ENCODE data around the gene FAM200B.
"Not testable (repeated sequence)": the region's sequence is repeated elsewhere in the genome, so short reads cannot be mapped to it uniquely, and the experiment has no call there.

The FAM200B gene

DNA sequence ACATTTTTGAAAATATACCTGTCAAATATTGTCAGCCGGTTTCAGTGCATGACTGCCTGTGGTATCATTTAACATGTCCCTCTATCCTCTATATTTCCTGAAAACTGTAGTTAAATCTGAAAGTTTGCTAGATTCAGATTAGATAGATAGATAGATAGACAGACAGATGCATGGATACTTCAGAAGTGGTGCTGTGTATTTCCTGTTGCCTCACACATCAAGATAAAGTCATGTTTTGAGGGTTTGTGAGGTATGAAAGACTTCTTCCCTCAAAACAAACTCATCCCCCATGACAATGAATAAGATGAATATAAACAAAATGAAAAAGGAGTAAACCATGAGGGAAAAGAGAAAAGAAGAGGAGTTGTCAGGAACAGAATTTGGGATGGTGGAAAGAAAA lies 15.2 kb downstream of the FAM200B start:
- no peak for DNase-seq

DNA sequence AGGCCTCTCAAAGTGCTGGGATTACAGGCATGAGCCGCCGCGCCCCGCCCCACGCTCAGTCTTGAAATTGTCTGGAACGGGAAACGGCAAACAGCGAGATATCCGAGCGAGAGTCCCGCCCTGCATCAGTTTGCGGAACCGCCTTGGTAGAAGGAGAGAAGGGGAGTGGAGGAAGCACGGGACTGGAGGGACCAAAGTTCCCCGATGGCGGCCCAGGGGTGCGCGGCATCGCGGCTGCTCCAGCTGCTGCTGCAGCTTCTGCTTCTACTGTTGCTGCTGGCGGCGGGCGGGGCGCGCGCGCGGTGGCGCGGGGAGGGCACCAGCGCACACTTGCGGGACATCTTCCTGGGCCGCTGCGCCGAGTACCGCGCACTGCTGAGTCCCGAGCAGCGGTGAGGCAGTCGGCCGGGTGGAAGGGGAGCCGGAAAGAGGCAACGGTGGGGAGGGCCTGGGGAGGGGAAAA lies 21.3 kb downstream of the FAM200B start, which contains the start of gene BST1:
Gene BST1, plus strand, starts transcription at position 125 of the 463 bp plus-strand sequence. Its CDS starts 80 bp downstream, at position 205.
- peak; percentile 38 for DNase-seq

DNA sequence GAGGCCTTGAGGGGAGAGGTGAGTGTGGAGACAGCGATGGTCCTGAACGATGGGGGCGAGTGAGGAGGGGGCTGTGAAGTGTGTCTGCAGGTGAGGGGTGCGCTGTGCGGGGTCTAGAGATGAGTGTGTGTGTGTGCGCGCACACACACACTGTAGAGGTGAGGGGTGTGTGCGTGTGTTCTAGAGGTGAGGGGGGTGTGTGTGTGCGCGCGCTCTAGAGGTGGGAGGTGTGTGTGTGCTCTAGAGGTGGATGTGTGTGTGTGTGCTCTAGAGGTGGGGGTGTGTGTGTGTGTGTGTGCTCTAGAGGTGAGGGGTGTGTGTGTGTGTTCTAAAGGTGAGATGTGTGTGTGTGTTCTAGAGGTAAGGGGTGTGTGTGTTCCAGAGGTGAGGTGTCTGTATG lies 21.8 kb downstream of the FAM200B start:
- no peak for DNase-seq

DNA sequence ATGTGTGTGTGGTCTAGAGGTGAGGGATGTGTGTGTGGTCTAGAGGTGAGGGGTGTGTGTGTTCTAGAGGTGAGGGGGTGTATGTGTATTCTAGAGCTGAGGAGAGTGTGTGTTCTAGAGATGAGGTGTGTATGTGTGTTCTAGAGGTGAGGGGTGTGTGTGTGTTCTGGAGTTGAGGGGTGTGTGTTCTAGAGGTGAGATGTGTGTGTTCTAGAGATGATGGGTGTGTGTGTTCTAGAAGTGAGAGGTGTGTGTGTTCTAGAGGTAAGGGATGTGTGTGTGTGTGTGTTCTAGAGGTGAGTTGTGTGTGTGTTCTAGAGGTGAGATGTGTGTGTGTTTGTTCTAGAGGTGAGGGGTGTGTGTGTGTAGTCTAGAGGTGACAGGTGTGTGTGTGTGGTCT lies 22.5 kb downstream of the FAM200B start:
- DNase-seq: no peak

DNA sequence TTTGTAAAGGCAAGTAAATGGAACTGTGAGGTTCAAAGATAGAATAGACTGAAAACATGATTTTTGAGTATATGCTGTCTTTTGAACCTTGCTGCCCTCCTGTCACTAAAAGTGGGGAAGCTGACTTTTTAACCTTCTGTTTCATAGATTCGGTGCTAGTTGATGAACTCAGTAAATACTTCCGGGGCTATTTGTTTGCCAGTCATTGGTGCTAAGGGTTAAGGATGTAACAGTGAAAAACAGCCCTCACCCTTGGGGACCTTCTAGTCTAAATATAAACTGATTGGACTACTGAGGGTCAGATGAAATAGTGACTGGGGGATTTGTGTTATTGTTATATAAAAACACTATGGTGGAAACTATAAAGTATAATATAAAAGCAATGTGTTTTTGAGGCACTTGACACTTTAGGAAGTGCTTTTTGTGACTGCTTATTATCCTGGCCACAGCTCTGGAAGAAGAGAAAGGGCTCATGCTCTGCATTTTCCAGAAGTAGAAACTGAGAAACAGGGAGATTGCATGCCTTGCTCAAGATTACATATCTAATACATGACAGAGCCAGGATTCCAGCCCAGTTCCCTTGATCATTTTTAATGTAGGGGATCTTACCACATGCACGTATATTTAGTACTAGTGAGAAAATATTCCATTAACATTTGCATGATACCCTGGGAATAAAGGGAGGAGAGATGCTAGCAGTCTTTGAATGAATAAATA lies 25.2 kb downstream of the FAM200B start:
- DNase-seq: no peak

DNA sequence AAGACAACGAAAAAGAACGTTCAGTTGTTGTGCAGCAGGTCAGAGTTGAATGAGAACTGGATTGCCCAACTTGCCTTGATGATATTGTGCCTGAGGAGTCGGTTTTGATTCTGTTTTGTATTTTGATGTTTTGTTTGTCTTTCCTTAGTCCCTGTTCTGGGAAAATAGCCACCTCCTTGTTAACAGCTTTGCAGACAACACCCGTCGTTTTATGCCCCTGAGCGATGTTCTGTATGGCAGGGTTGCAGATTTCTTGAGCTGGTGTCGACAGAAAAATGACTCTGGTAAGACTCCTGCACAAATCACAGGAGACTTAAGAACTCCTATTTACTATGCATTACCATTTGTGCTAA lies 25.7 kb downstream of the FAM200B start:
- DNase-seq: no peak

DNA sequence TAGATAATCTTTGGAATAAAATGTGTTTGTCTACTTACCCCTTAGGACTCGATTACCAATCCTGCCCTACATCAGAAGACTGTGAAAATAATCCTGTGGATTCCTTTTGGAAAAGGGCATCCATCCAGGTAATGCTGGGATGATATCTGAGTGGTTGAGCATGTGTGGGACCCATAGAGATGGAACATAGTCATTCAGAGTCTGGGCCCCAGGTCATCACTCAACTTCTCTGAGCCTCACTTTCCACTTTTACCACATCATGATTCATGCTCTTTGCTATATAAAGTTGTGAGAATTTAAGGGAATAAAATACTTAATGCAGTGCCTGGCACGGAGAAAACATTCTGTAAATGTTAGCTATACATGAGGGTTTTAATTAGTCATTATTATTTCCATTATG lies 30.1 kb downstream of the FAM200B start:
- no peak for DNase-seq

DNA sequence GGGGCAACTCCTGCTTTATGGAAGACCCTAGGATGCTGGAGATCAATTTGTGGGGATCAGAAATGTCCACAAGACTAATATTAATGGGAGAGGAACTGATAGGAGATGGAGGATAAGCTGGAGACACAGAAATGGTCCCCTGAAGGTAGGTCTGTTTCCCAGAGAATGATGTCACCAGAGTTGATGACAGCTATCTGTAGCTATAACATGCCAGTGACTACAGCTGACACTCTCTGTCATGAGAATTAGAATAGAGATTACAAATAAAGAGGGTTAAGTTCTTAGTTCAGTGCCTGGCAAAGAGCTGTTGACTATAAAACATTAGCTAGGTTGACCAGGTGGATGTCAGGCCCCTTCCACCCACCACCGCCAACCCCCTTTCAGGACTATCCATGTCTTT lies 30.6 kb downstream of the FAM200B start:
- no peak for DNase-seq

DNA sequence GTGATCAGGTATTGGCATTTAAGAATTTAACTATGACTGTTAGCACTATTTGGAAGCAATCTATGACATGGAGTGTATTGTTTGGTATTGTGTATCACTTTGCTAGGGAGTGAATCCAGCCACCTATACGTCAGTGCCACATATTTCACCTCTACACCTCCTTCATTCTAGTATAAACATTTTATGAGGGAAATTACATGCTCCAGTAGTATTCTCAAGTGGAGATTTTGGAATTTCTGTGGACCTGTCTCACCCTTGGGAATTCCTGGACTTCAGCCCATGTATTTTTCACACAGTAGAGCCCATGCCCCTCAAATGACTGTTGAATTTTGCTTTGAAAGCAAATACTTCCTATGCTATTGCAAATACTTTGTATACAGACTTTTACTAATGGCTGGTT lies 32.5 kb downstream of the FAM200B start:
- DNase-seq: no peak

DNA sequence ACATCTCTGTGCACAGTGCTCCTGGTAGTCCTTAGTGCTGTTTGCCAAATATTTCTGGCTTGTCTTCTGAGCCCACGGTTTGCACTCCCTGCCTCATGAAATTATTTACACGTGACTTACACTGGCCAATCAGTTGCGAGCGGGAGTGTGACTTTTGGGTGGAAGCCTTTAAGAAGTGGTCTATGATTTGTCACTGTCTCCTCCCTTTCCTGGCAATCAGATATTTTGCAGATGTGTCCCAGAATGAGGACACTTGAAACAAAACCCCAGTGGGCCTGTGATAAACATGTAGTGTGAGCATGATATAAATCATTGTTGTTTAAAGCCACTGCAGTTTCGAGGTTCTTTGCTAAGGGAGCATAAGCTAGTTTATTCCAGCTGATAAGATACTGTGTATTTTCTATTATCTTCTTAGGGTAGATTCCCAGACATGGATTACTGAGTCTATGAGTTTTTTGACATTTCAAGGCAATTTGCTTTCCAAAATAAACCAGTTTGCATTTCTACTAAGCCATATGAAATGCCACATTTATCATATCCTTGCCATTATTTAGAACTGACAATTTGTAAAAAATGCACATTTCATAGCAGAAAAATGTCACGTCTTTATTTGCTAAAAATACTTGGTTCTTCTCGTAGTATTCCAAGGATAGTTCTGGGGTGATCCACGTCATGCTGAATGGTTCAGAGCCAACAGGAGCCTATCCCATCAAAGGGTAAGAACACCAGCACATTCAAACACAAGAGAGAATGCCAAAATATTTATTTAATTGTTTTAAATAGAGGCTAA lies 33.2 kb downstream of the FAM200B start:
- DNase-seq: no peak

DNA sequence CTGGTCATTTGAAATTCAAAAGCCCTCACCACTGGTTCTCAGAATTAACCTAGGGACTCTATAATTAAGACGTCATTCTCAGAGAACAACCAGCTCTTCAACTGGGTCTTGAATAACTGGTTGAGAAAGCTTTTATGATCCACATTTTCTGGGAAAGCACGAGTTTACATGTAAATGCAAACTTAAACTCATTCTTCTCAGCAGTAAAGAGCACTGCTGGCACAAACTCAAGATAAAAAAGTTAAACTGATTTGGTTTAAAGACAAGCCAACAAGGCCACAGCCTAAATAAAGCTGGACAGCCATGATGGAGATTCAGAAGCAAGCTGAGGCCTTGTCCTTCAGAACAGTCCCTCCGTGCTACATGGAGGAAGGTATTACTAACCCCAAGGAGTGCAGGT lies 34.5 kb downstream of the FAM200B start:
- no peak for DNase-seq

DNA sequence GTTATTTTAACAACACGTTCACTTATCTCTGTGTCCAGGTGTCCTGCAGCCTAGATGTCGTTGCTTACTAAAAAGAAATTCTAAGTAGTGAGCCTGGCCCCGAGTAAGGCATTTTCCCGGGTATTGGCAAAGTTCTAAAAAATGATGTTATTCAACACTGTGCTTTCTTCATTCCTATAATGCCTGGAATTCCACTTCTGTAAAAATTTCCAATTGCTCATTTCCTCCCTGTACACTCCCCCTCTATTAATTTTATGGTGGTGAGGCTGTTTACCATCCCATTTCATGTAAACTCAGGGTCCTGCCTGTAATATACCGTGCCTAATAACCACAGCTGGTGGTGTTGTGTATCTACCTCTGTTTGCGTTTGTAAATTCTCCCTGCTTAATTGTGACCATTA lies 35.5 kb downstream of the FAM200B start:
- DNase-seq: no peak

DNA sequence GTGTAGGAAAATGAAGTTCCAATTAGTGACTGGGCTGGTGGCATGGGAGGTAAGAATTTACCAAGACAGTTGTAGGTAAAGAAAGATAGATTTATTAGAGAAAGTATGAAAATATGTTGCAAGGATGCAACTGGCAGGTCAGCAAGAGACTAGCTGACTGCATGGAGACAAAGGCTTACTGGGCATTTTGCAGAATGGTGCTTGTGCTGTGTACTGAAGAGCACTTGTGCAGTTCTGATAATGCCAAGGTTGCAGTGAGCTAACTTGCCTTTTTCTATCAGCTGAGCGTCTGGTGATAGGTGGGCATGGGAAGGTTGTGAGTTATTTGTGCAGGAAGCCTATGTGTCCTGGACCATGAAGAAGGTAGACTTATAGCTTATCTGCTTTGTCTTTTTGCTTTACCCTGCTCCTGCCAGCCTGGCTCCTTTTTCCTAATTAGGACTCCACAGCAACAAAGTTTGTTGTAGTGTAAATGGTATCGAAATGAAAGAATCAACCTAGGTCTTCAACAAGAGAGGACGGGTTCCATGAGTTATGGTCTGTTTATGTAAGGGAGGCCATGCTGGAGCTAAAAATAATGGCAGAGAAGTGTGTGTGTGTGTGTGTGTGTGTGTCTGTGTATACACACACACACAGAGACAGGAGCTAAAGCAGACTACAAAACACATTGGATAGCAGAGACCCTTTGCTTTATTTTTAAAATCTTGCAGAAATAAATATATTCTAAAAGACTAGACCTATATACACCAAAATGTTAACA lies 36.2 kb downstream of the FAM200B start:
- no peak for DNase-seq

DNA sequence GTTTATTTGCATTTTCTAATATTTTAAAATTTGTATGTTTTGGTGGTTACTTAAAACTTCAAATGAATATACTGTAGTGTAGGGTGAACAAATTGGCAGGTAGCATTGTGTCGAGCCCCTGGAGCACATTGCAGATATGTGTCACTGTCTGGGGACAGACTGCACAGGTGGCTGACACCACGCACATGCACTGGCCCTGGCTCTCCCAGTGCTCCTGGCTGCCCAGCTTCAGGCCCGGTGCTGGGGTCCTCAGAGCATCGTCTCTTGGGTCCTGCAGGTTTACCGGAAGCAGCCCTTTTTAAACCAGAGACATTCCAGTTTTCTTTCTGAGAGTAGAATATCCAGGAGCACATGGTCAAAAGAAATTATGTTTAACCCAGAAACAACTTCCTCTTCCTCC lies 36.8 kb downstream of the FAM200B start:
- DNase-seq: no peak

DNA sequence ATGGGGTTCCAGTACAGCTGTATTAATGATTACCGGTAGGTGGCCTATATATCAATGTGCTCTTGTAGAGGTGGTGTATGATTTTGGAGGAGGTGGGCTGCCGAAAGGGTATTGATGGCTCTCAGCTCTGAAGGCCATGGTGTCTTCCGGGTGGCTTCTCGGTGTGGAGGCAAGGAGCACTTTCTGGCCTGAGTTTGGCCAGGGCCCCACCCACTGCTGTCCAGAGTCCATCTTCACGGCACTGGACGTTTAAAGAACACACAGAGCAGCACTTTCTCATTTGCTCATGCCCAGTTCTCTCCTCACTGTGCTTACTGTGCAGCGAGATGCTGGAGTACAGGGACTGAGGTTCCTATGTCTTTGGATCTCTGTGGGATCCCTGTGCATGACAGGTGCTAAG lies 37.3 kb downstream of the FAM200B start:
- DNase-seq: no peak

DNA sequence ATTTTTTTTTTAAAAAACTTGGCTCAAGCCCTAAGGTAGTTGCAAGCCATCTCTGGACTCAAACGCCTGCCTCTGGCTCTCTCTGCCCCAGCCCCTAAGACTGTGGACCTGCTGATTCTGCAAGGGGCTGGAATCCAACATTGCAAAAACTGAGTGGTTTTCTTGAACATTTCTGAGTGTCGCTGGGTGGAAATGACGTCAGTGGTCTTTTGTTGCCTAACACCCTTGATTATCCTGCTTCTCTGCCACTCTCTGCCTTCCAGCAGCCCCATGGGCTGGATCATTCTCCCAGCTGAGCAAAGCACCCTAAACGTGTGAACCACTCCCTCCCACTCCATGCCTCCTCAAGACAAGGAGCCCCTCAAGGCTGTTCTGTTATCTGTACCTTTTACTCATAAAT lies 37.9 kb downstream of the FAM200B start:
- DNase-seq: no peak

DNA sequence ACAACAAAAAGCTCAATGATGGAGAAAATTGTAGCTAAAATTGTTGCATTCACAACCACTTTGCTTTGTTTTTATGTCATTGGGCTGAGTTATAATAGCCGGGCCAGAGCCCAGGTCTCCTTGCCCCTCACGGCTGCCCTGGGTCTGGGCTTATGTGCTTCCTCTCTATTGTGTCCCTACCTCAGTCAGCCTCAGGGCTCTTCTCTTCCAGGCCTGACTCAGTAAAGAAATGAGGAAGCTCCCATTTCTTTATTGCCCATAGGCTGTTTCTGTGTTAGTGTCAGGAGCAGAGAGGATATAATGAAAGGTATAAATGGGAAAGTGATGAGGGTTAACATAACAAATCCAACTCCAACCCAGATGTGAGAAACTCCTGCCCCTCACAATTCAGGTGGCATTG lies 39.2 kb downstream of the FAM200B start:
- no peak for DNase-seq

DNA sequence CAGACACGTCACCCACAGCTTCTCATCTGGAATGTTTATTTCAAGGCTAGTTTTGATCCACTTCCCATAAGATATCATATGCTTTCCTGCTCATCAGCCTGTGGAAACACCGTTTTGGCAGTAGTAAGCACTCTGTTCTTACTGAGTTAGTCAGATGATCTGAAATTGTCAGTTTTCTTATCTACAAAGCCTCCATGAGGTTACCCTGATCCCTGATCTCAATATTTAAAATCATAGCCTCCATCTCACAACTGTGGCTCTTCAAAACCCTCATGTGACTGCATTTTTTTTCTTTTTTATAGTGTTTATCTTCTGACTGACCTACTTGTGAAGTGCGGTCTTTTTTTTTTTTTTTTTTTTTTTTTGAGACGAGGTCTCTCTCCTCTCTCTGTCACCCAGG lies 44.0 kb downstream of the FAM200B start:
- DNase-seq: no peak

DNA sequence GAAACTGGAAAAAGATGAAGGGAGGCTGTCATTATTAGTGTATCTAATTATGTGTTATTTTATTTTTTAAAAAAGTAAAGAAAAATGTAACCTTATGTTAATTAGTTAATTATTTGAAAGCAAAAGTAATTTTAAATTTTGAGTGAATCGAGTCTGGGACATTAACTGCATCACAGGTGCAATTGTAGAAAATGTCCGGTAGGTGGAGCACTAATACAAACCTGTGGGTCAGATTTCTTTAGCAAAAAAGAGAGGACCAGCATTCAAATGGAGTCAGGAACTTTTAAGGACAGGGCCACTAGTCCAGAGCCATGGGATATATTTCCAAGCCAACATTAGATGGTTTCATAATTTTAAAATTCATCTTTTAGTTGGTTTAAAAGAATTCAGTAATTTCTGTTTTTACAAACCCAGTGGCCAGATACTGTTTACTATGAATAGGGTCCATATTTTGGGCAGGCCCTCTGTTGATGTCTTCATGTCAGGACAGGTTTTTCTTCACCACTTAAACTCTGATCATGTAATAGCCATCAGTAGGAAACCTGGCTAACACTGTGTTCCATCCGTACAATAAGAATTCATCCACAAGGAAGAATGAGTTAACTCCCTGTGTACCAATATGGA lies 48.4 kb downstream of the FAM200B start:
- no peak for DNase-seq

DNA sequence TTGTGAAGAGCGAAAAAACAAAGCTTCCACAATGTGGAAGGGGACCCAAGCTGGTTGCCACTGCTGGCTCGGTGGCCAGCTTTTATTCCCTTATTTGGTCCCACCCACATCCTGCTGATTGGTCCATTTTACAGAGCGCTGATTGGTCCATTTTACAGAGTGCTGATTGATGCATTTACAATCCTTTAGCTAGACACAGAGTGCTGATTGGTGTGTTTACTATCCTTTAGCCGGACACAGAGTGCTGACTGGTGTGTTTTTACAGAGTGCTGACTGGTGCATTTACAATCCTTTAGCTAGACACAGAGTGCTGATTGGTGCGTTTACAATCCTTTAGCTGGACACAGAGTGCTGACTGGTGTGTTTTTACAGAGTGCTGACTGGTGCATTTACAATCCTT lies 51.4 kb downstream of the FAM200B start:
- DNase-seq: not testable (repeated sequence)

DNA sequence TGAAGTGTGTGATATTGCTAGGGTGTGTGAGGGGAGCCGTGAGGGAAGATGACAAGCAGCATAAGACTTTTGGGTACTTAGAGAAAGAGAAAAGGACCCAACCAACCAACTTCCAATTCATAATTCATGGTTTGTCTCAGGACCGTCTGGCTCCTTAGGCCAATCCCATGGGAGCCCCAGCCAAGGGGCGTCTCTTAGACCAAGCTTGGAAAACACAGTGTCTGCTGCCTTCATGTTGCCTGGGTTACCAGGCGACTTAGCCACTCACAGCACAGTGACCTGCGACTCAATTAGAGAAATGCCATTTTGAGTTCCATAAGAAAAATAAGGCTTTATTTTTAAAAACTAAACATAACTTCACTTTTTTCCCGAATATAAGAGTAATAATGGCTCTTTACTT lies 53.9 kb downstream of the FAM200B start:
- no peak for DNase-seq

DNA sequence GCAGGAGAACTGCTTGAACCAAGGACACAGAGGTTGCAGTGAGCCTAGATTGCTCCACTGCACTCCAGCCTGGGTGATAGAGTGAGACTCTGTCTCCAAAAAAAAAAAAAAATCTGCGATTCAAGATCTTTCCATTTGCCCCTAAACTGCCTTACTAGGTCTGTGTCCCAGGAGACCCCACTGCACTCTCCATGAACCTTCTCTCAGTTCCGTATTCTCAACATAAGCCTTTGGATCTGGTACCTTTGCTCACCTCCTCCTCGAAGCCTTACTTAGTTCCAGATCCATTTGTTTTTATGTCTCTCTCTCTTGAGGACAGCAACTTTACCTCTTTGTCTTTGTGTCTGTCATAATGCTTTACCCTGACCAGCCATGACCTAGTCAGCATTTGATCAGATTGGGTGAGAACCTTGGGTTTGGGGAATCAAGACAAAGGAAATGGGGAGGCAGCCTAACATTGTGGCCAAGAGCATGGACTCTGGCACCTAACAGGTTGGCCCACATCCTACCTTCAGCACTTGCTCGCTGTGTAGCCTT lies 55.0 kb downstream of the FAM200B start:
- DNase-seq: no peak

DNA sequence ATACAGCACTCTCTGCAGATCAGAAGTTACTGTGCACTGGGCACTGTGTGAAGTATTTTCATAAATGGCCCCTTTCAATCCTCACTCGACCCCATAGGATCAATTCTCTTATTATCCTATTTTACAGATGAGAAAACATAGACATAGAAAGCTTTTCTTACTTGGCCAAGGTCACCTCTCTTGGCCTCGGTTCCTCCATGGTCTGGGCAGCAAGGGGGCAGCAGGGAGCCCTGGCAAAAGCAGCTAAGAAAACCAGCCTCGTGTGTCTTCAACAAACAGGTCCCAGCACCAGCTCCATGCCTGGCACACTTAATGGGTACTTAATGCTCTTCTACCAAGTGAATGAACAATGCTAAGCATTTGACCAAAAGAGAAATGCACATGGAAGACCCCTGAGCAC lies 55.6 kb downstream of the FAM200B start:
- no peak for DNase-seq

Data from stimulated activated CD4-positive, alpha-beta T cell treated with anti-CD3 and anti-CD28 coated beads, Interleukin-12 subunit alpha, Interleukin-12 subunit beta, amount 100 ng/mL, for 4 hours (primary cell).